Measurements from ENCODE around the gene CD68.

The CD68 gene

GRCh38 chr17:7579001-7579833 lies at the start of gene CD68:
Gene CD68, plus strand, starts transcription at chr17:7579638. Its CDS starts 40 bp downstream, at chr17:7579678.
- peak; percentile 87 for DNase-seq

GRCh38 chr17:7530023-7530900 lies 49.2 kb upstream of the CD68 start:
- DNase-seq: no peak

- no peak for DNase-seq
These were observed 41.4 kb upstream of the CD68 start for GRCh38 chr17:7538050-7538449.

GRCh38 chr17:7538891-7539545 lies 40.4 kb upstream of the CD68 start:
- DNase-seq: no peak

- DNase-seq: no peak
These were observed 38.3 kb upstream of the CD68 start for GRCh38 chr17:7541074-7541621.

DNA sequence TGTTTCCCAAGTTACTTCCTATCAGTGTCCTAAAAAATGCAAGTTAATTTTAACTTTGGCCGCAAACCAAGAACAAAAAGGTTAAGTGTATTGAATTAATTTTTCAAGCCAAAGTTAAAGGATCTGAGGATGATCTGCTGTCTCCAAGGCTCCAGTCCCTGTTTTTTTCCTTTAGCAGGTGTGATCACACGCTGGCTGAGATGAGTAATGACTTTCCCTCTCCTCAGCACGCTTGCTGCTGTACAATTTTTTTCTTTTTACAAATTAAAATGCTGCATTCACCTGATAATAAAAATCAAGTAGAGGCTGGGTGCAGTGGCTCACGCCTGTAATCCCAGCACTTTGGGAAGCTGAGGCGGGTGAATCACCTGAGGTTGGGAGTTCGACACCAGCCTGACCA lies 34.5 kb upstream of the CD68 start:
- DNase-seq: no peak

DNA sequence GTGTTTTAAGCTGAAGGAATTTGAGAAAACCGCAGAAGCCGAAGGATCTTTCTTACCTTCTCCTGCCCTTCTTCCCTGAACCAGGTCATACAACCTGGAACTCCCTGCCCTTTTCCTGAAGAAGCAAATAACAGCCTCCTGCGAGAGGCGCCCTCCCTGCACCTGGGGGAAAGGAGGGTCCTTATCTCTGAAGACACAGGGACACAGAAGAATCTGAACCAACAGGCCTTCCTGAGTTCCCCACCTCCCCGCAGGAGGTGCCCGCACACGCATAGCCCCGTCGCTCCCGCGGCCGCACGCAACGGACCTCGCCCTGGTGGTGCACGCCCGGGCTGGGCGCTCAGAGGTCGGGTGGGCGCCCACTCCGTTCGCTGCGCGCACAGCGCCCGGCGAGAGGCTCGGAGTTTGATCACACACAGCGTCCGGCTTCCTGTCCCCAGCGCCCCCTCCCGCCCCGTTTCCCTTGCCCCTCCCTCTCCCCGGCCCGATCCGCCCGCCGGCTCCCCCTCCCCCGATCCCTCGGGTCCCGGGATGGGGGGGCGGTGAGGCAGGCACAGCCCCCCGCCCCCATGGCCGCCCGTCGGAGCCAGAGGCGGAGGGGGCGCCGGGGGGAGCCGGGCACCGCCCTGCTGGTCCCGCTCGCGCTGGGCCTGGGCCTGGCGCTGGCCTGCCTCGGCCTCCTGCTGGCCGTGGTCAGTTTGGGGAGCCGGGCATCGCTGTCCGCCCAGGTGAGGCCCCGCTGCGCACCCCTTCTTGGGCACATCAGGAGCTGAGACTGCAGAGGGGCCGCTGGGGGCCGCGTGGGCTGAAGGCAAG lies 30.6 kb upstream of the CD68 start, which contains the start of gene TNFSF12:
Gene TNFSF12 (plus strand): TSS at position 474 of the 816 bp plus-strand sequence. CDS start 96 bp downstream, at position 570.
- DNase-seq: peak; percentile 85

DNA sequence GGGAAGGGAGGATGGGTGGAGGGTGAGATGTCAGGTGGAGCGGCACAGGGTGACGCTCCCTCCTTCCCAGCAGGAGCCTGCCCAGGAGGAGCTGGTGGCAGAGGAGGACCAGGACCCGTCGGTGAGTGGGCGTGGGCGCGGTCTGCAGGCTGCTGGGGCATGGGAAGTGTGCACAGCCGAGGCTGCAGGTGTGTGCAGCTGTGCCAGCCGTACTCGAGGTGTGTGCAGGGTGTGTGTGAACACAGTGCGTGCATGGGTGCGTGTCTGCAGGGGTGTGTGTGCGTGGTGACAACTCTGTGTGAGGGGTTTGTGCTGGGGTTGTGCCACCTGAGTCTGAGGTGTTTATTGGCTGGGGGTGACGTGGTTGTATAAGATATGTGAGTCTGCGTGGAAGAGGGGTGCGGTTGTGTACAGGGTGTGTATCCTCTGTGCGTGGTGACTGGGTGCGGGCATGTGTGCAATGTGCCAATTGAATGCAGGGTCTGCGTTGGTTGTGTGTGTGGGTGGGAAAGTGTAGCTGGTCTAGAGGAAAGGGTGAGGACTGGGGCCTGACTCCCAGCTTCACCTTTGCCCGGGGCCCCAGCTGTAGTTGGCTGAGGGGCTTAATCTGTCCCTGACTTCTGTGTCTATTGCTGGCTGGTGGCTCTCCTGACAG lies 29.9 kb upstream of the CD68 start:
- peak; percentile 79 for DNase-seq

DNA sequence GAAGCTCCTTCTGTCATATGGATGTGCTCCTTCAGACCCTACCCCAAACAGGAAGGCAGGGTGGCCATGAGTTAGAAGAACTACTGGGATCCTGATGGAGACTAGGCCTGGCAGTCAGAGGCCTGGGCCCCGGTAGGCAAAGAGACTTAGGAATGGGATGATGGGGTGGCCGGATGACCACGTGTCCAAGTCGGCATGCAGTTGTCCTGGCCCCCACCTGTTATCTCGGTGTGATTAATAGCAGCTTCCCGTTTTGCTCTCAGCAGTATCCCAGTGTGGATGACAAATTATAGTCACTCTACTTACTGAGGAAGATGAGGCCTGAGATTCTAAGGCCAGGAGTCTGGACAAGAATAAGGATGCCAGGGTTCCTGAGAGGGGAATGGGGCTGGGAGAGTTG lies 29.1 kb upstream of the CD68 start:
- DNase-seq: no peak

GRCh38 chr17:7551396-7551795 lies 28.0 kb upstream of the CD68 start:
- no peak for DNase-seq

- no peak for DNase-seq
These were observed 26.8 kb upstream of the CD68 start for GRCh38 chr17:7552621-7553051.

- no peak for DNase-seq
These were observed 26.1 kb upstream of the CD68 start for GRCh38 chr17:7553356-7553755.

DNA sequence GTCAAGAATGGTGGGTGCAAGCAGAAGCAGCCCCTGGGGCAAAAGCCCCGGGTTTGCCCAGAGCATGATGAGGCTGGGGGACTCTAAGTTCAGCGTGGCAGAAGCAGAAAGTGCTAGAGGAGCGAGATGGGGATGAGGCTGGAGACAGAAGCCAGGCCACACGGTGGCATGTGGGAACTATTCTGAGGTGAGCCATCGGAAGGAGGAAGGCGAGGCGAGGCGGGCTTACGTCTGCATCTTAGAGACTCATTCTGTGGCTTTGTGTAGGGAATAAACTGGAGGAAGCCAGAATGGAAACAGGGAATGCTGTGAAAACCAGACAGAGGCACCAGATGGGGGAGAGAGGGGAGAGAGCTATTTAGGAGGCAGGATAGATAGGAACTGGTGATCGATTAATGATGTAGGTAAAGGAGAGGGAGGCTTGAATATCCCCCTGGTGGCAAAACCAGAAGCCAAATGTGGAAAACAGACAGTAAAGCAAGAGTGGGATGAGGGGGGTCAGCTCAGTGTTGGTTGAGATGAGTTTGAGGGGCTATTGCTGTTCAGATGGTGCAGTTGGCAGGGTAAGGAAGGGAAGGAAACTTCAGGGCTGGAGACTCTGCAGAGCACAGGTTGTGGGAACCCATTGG lies 24.0 kb upstream of the CD68 start:
- DNase-seq: no peak

GRCh38 chr17:7556627-7557026 lies 22.8 kb upstream of the CD68 start:
- no peak for DNase-seq

DNA sequence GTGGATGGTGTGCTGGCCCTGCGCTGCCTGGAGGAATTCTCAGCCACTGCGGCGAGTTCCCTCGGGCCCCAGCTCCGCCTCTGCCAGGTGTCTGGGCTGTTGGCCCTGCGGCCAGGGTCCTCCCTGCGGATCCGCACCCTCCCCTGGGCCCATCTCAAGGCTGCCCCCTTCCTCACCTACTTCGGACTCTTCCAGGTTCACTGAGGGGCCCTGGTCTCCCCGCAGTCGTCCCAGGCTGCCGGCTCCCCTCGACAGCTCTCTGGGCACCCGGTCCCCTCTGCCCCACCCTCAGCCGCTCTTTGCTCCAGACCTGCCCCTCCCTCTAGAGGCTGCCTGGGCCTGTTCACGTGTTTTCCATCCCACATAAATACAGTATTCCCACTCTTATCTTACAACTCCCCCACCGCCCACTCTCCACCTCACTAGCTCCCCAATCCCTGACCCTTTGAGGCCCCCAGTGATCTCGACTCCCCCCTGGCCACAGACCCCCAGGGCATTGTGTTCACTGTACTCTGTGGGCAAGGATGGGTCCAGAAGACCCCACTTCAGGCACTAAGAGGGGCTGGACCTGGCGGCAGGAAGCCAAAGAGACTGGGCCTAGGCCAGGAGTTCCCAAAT lies 22.2 kb upstream of the CD68 start:
- no peak for DNase-seq

- DNase-seq: no peak
These were observed 21.5 kb upstream of the CD68 start for GRCh38 chr17:7557775-7558543.

DNA sequence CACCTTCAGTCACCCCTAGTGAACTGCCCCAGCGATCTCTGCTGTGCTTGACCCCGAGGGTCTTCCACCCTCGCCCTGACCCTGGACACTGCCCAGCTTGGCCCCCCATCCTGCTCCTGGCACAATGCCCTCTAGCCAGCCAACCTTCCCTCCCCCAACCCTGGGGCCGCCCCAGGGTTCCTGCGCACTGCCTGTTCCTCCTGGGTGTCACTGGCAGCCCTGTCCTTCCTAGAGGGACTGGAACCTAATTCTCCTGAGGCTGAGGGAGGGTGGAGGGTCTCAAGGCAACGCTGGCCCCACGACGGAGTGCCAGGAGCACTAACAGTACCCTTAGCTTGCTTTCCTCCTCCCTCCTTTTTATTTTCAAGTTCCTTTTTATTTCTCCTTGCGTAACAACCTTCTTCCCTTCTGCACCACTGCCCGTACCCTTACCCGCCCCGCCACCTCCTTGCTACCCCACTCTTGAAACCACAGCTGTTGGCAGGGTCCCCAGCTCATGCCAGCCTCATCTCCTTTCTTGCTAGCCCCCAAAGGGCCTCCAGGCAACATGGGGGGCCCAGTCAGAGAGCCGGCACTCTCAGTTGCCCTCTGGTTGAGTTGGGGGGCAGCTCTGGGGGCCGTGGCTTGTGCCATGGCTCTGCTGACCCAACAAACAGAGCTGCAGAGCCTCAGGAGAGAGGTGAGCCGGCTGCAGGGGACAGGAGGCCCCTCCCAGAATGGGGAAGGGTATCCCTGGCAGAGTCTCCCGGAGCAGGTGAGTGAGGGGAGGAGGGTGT lies 20.7 kb upstream of the CD68 start, which contains the start of gene TNFSF13:
Gene TNFSF13 (plus strand): TSS at position 207 of the 776 bp plus-strand sequence. CDS start 290 bp downstream, at position 497.
- no peak for DNase-seq

- no peak for DNase-seq
These were observed 19.9 kb upstream of the CD68 start for GRCh38 chr17:7559320-7560171.
